ENCODE data around the gene TMEM181. TPM values are rescaled to one million over a fixed set of nuclear protein-coding genes. Genes with fewer than 3 reads are reported as not detected.

TMEM181 gene
- total and polyA plus RNA-seq, 2 experiments from 2014 or later: 11.9 to 25.2 TPM

GRCh38 chr6:158609455-158610155, 49.7 kb downstream of the TMEM181 start:
- no peak for DNase-seq (ENCODE audit: low spot score)
- H3K4me1 Mint-ChIP-seq: peaks cover 22% of the 10 kb centered on the region
- Histone ChIP-seq H3K27me3 (ENCODE audit: insufficient read depth) (no peaks in the 10 kb centered on the region), H3F3A (replicated peaks; ENCODE audit: low read depth) (peaks cover 4% of the 10 kb centered on the region; the same call in 1 of the 2 replicates), H3K79me2 (replicated peaks; ENCODE audit: insufficient read depth) (peaks cover 2% of the 10 kb centered on the region; the same call in 1 of the 2 replicates), H3K27ac (ENCODE audit: low read depth) (peak overlapping the region; percentile 92; the same call in 1 of the 2 replicates), H3K4me1 (ENCODE audit: insufficient read depth) (peaks cover 9% of the 10 kb centered on the region), H3K36me3 (ENCODE audit: insufficient read depth) (peaks cover 4% of the 10 kb centered on the region), H4K20me1 (replicated peaks; ENCODE audit: insufficient read depth) (no peaks in the 10 kb centered on the region), H2AFZ (no peak overlapping the region), H3K4me2 (no peak overlapping the region), H3K9me2 (ENCODE audit: insufficient read depth) (no peaks in the 10 kb centered on the region), H3K4me3 (no peak overlapping the region)
- no peak overlapping the region for H3K4me3 Mint-ChIP-seq
- peaks cover 76% of the 10 kb centered on the region for H3K36me3 Mint-ChIP-seq (ENCODE audit: low read depth)
- H3K9me3 Mint-ChIP-seq: no peaks in the 10 kb centered on the region
- peaks cover 5% of the 10 kb centered on the region for H3K27me3 Mint-ChIP-seq (ENCODE audit: insufficient read depth, low read depth, poor library complexity)
- TF ChIP-seq ZNF114 (CRISPR knock-in tag; IDR thresholded peaks at IDR 0.05) (no peak), CREB1 (CRISPR knock-in tag; IDR thresholded peaks at IDR 0.05; ENCODE audit: low read depth) (no peak), ZNF331 (CRISPR knock-in tag; IDR thresholded peaks at IDR 0.05; ENCODE audit: low read depth) (no peak), POLR2AphosphoS5 (IDR thresholded peaks at IDR 0.05; ENCODE audit: low read depth) (no peak), EZH2phosphoT487 (IDR thresholded peaks at IDR 0.05; ENCODE audit: unreplicated experiment) (no peak)
- no peak overlapping the region for H3K27ac Mint-ChIP-seq
- no peak for ATAC-seq

GRCh38 chr6:158610319-158610968, 50.6 kb downstream of the TMEM181 start:
- H3K9me2 ChIP-seq (ENCODE audit: insufficient read depth): no peaks in the 10 kb centered on the region
- peaks cover 9% of the 10 kb centered on the region; the same call in 1 of the 2 replicates for H3K79me2 ChIP-seq (replicated peaks; ENCODE audit: insufficient read depth)
- H3K27ac ChIP-seq (ENCODE audit: low read depth): peak overlapping the region; percentile 92
- Mint-ChIP-seq H3K27me3 (ENCODE audit: insufficient read depth, low read depth, poor library complexity) (peaks cover 5% of the 10 kb centered on the region), H3K36me3 (ENCODE audit: low read depth) (peaks cover 82% of the 10 kb centered on the region), H3K4me3 (no peak overlapping the region), H3K27ac (peak overlapping the region; percentile 95), H3K4me1 (peaks cover 22% of the 10 kb centered on the region), H3K9me3 (peaks cover 2% of the 10 kb centered on the region; the same call in 1 of the 3 replicates)
- H3K4me3 ChIP-seq: no peak overlapping the region
- peaks cover 9% of the 10 kb centered on the region for H3K4me1 ChIP-seq (ENCODE audit: insufficient read depth)
- no peak overlapping the region for H3K4me2 ChIP-seq
- no peaks in the 10 kb centered on the region for H3K27me3 ChIP-seq (ENCODE audit: insufficient read depth)
- peaks cover 4% of the 10 kb centered on the region; the same call in 1 of the 2 replicates for H3F3A ChIP-seq (replicated peaks; ENCODE audit: low read depth)
- DNase-seq (ENCODE audit: low spot score) (no peak), ATAC-seq (no peak)
- no peak overlapping the region for H2AFZ ChIP-seq
- H4K20me1 ChIP-seq (replicated peaks; ENCODE audit: insufficient read depth): peaks cover 5% of the 10 kb centered on the region; the same call in 1 of the 2 replicates
- H3K36me3 ChIP-seq (ENCODE audit: insufficient read depth): peaks cover 4% of the 10 kb centered on the region
- no peak for TF ChIP-seq NANOG (IDR thresholded peaks at IDR 0.05; ENCODE audit: borderline replicate concordance)
- TF ChIP-seq REST (IDR thresholded peaks at IDR 0.05; ENCODE audit: unreplicated experiment): no peak
- no peak for TF ChIP-seq ETS1 (IDR thresholded peaks at IDR 0.05)
- no peak for TF ChIP-seq ZNF331 (CRISPR knock-in tag; IDR thresholded peaks at IDR 0.05; ENCODE audit: low read depth)
- no peak for TF ChIP-seq STAT1 (IDR thresholded peaks at IDR 0.05; ENCODE audit: unreplicated experiment)
- no peak for TF ChIP-seq EZH2 (IDR thresholded peaks at IDR 0.05; ENCODE audit: low read depth, unreplicated experiment)
- TF ChIP-seq CTCF (conservative IDR thresholded peaks at IDR 0.05; ENCODE audit: low read depth in 2 of 2): no peak
- TF ChIP-seq ZNF114 (CRISPR knock-in tag; IDR thresholded peaks at IDR 0.05): no peak
- no peak for TF ChIP-seq EZH2phosphoT487 (IDR thresholded peaks at IDR 0.05; ENCODE audit: unreplicated experiment)
- TF ChIP-seq CREB1 (CRISPR knock-in tag; IDR thresholded peaks at IDR 0.05; ENCODE audit: low read depth): no peak

All from GM23338 (cell line).